GM23248 (cell line): ENCODE measurements around the gene SEC31A. TPM values are rescaled to one million over a fixed set of nuclear protein-coding genes. Genes with fewer than 3 reads are reported as not detected.

ENCODE experiments used
- DNase-seq: peaks from one replicate; pipeline ENCODE4 v3.0.0-alpha.2; 2015
- H2AFZ ChIP-seq: fragments of 200-600 bp; sonication (generic); 2 replicates; pipeline ENCODE4 v1.6.1; 2016; ENCODE audit warnings: antibody characterized with exemption
- H3F3A ChIP-seq: fragments of 200-600 bp; sonication (generic); 2 replicates; pipeline ENCODE4 v1.6.1; 2016; ENCODE audit warnings: mild to moderate bottlenecking, antibody characterized with exemption, mixed run types; ENCODE audit not compliant: insufficient read depth
- H3K27ac ChIP-seq: fragments of 200-600 bp; sonication (generic); 2 replicates; pipeline ENCODE4 v1.5.1; 2016; ENCODE audit warnings: mild to moderate bottlenecking
- H3K27me3 ChIP-seq: fragments of 200-600 bp; sonication (generic); replicated peaks from 2 replicates; pipeline ENCODE4 v1.6.1; 2016; ENCODE audit warnings: mild to moderate bottlenecking; ENCODE audit not compliant: insufficient read depth
- H3K36me3 ChIP-seq: fragments of 200-600 bp; sonication (generic); 2 replicates; pipeline ENCODE4 v1.6.1; 2016; ENCODE audit warnings: low read depth, mild to moderate bottlenecking
- H3K4me1 ChIP-seq: fragments of 200-600 bp; sonication (generic); 2 replicates; pipeline ENCODE4 v1.6.1; 2016; ENCODE audit warnings: mild to moderate bottlenecking; ENCODE audit not compliant: insufficient read depth
- H3K4me2 ChIP-seq: fragments of 200-600 bp; sonication (generic); one replicate; pipeline ENCODE4 v1.6.1; 2016; ENCODE audit warnings: mild to moderate bottlenecking; ENCODE audit not compliant: unreplicated experiment
- H3K4me3 ChIP-seq: fragments of 200-600 bp; sonication (generic); 2 replicates; pipeline ENCODE4 v1.5.1; 2016; ENCODE audit warnings: mild to moderate bottlenecking
- H3K79me2 ChIP-seq: fragments of 200-600 bp; sonication (generic); 2 replicates; pipeline ENCODE4 v1.6.1; 2016; ENCODE audit warnings: mild to moderate bottlenecking; ENCODE audit not compliant: insufficient read depth
- H3K9ac ChIP-seq: fragments of 200-600 bp; sonication (generic); 2 replicates; pipeline ENCODE4 v1.6.1; 2016; ENCODE audit warnings: mild to moderate bottlenecking
- H3K9me2 ChIP-seq: fragments of 200-600 bp; sonication (generic); 2 replicates; pipeline ENCODE4 v1.6.1; 2016; ENCODE audit warnings: mixed run types, mild to moderate bottlenecking, moderate library complexity; ENCODE audit not compliant: insufficient read depth
- H3K9me3 ChIP-seq: fragments of 200-600 bp; sonication (generic); one replicate; pipeline ENCODE4 v1.6.1; 2017; ENCODE audit warnings: low read depth
- H4K20me1 ChIP-seq: fragments of 200-600 bp; sonication (generic); 2 replicates; pipeline ENCODE4 v1.6.0; 2016; ENCODE audit not compliant: insufficient read depth
- EZH2 ChIP-seq: fragments of 200-600 bp; sonication (generic); IDR thresholded peaks from 2 replicates; pipeline ENCODE4 v1.6.1; 2018; ENCODE audit warnings: antibody characterized with exemption, mild to moderate bottlenecking; ENCODE audit not compliant: insufficient read depth, poor library complexity, severe bottlenecking
- EZH2phosphoT487 ChIP-seq: fragments of 200-600 bp; sonication (generic); IDR thresholded peaks from 2 replicates; pipeline ENCODE4 v1.6.1; 2018; ENCODE audit warnings: antibody characterized with exemption, moderate library complexity, mild to moderate bottlenecking, low read depth; ENCODE audit not compliant: insufficient read depth
- WGBS, 2 experiments: methylation state at CpG; one replicate each; pipeline ENCODE4 v1.1.6; 2015 to 2017; ENCODE audit warnings: low lambda C conversion rate in 2 of 2, low coverage in 1 of 2; ENCODE audit errors: missing lambda C conversion rate in 2 of 2; 5-methylcytosine and 5-hydroxymethylcytosine counted together
- in situ Hi-C: fragments of 300-500 bp; cut with MboI; formaldehyde crosslinking; loops from 2 replicates; pipeline ENCODE4 v1.15.0; 2020
- polyA plus RNA-seq: library from polyadenylated mRNA; unstranded; fragments of >200 nt; fragmentation: Nextera tagmentation; extraction: Ambion mirVana; gene quantifications from 2 replicates; pipeline ENCODE4 v1.2.1, GENCODE V29; 2016
- total RNA-seq: library from RNA; depleted of rRNA; stranded (reverse); fragments of >200 nt; shearing (Covaris generic); gene quantifications from 2 replicates; pipeline ENCODE4 v1.2.3, GENCODE V29; 2014

The SEC31A gene
- total and polyA plus RNA-seq, 2 experiments from 2014 or later: 308 to 315 TPM

GRCh38 chr4:82786828-82787227, 104.1 kb downstream of the SEC31A start:
- H3K9ac ChIP-seq: no peak overlapping the region
- no peak overlapping the region for H3K4me2 ChIP-seq
- peaks cover 29% of the 10 kb centered on the region for H3K4me1 ChIP-seq
- in situ Hi-C loops: no loop called here
- no peak overlapping the region for H3K4me3 ChIP-seq
- peaks cover 31% of the 10 kb centered on the region for H3F3A ChIP-seq
- WGBS, 2 experiments: 78 to 86% methylated on average over 4 of the region's 4 CpGs
- DNase-seq: no peak
- H3K27me3 ChIP-seq: no peaks in the 10 kb centered on the region
- TF ChIP-seq EZH2 (no peak), EZH2phosphoT487 (no peak)
- H3K36me3 ChIP-seq: no peaks in the 10 kb centered on the region
- H3K79me2 ChIP-seq: peaks cover 79% of the 10 kb centered on the region
- H3K9me3 ChIP-seq: no peaks in the 10 kb centered on the region
- peak overlapping the region; percentile 4; the same call in 1 of the 2 replicates for H3K27ac ChIP-seq
- H2AFZ ChIP-seq: no peak overlapping the region
- no peaks in the 10 kb centered on the region for H4K20me1 ChIP-seq
- H3K9me2 ChIP-seq: no peaks in the 10 kb centered on the region

DNA sequence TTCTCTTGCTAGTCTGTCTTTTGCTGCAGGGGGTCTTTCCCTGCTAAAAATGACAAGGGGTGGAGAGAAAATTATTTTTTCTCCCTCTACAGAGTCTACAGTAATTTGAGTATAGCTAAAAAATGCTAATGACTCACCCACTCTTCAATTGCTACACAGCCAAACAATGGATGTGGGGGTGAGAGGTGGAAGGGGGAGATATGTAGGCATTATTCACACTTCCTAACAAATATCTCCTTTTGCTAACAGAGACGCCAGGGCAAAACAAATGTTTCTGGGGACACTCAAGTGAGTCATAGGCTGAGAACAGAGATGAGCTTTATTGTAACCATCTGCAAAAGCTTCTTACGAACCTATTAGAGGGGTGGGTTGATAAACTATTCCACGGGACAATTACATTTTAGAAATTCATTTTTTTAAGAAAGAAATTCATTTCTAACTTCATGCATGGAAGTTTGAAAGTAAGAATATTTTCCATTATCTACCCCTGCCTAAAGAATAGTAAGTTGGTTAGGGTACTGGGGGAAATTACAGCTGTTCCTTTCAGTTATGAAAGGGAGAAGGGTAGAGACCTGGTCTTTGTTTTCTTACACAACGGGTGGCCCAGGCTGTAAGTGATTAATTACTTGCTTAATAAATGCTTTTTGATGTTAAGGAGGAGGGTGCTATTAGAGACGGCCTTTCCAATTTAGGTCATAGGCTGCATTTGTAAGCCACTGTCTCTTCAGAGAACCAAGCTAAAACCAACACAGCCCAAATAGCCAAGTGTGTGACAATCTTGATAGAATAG, 105.1 kb downstream of the SEC31A start:
- Histone ChIP-seq H4K20me1 (no peaks in the 10 kb centered on the region), H3K27me3 (no peaks in the 10 kb centered on the region), H3F3A (peaks cover 28% of the 10 kb centered on the region), H3K4me3 (peak overlapping the region; percentile 65), H3K9me3 (no peaks in the 10 kb centered on the region), H3K79me2 (peaks cover 79% of the 10 kb centered on the region), H3K9me2 (no peaks in the 10 kb centered on the region), H3K4me2 (peak overlapping the region; percentile 91), H3K4me1 (peaks cover 30% of the 10 kb centered on the region), H3K9ac (peak overlapping the region; percentile 77), H3K27ac (peak overlapping the region; percentile 89), H3K36me3 (no peaks in the 10 kb centered on the region), H2AFZ (peak overlapping the region; percentile 41)
- peak; percentile 96 for DNase-seq
- TF ChIP-seq EZH2 (no peak), EZH2phosphoT487 (no peak)
- 3 to 6% methylated on average over 5 of the region's 5 CpGs for WGBS, 2 experiments
- in situ Hi-C loops: no loop called here

GRCh38 chr4:82784681-82785610, 106.0 kb downstream of the SEC31A start:
- H3K4me1 ChIP-seq: peaks cover 33% of the 10 kb centered on the region
- H3K4me2 ChIP-seq: peak overlapping the region; percentile 91
- H3K79me2 ChIP-seq: peaks cover 79% of the 10 kb centered on the region
- peak overlapping the region; percentile 89 for H3K27ac ChIP-seq
- TF ChIP-seq EZH2: no peak
- TF ChIP-seq EZH2phosphoT487: no peak
- no peaks in the 10 kb centered on the region for H3K36me3 ChIP-seq
- no peaks in the 10 kb centered on the region for H4K20me1 ChIP-seq
- H3K9ac ChIP-seq: peak overlapping the region; percentile 77
- H3K9me2 ChIP-seq: no peaks in the 10 kb centered on the region
- no peaks in the 10 kb centered on the region for H3K27me3 ChIP-seq
- H3K4me3 ChIP-seq: peak overlapping the region; percentile 65
- no peaks in the 10 kb centered on the region for H3K9me3 ChIP-seq
- 5 to 7% methylated on average over 9 of the region's 9 CpGs for WGBS, 2 experiments
- H2AFZ ChIP-seq: peak overlapping the region; percentile 41
- DNase-seq: peak; percentile 87
- in situ Hi-C loops: no loop called here
- H3F3A ChIP-seq: peaks cover 28% of the 10 kb centered on the region

DNA sequence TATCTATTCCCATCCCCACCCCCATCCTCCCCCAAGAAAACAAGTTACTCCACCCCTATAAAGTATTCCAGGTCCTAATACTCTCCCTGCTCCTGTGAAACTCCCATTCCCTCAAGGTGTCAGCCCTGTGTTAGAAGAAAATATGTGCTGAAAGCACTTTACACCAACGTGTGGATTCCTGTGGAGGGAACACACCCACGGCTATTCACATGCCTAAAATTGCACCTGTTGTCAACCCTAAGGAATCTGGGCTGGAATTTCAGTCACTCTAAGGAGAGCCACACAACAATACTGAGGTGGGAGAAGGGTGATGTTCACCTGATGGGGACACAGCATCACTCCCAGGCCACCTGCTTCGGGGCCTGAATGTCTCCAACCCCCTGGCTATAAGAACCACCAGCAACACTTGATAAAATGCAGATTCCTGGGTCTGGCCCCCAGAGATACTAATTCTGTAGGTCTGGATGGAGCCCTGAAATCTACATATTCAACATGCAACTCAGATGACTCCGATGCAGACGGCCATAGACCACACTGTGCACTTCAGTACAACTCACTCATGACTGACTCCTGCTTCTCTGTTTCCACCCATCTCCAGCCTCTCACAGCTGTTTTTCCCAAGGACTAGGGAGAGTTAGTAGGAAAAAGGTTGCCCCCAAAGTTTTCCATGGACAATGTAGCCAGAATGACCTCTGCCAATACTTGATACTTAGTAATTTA, 108.2 kb downstream of the SEC31A start:
- H3K9ac ChIP-seq: no peak overlapping the region
- H3K27me3 ChIP-seq: no peaks in the 10 kb centered on the region
- 85% methylated on average over 5 of the region's 5 CpGs for WGBS, 2 experiments
- TF ChIP-seq EZH2phosphoT487: no peak
- TF ChIP-seq EZH2: no peak
- in situ Hi-C loops: no loop called here
- no peaks in the 10 kb centered on the region for H3K9me2 ChIP-seq
- no peak overlapping the region for H2AFZ ChIP-seq
- H3K4me1 ChIP-seq: peaks cover 33% of the 10 kb centered on the region
- H3K9me3 ChIP-seq: no peaks in the 10 kb centered on the region
- no peaks in the 10 kb centered on the region for H4K20me1 ChIP-seq
- no peak overlapping the region for H3K27ac ChIP-seq
- peaks cover 79% of the 10 kb centered on the region for H3K79me2 ChIP-seq
- no peak for DNase-seq
- no peak overlapping the region for H3K4me2 ChIP-seq
- H3K36me3 ChIP-seq: no peaks in the 10 kb centered on the region
- H3K4me3 ChIP-seq: no peak overlapping the region
- H3F3A ChIP-seq: peaks cover 28% of the 10 kb centered on the region
